OCI-LY1 (cell line): ENCODE measurements around the gene HS3ST3B1.

ENCODE experiments used
- H2AFZ ChIP-seq: fragments of 200-600 bp; sonication (generic), shearing (Covaris generic); 2 replicates; pipeline ENCODE4 v1.6.0; 2014; ENCODE audit warnings: antibody characterized with exemption, mild to moderate bottlenecking, low read length
- H3F3A ChIP-seq: fragments of 200-600 bp; sonication (generic), shearing (Covaris generic); 2 replicates; pipeline ENCODE4 v1.6.0; 2014; ENCODE audit warnings: mild to moderate bottlenecking, antibody characterized with exemption, low read length, moderate library complexity; ENCODE audit not compliant: insufficient read depth
- H3K27ac ChIP-seq: fragments of 200-600 bp; sonication (generic); 2 replicates; pipeline ENCODE4 v1.5.1; 2014; ENCODE audit warnings: low read length, mixed run types, mild to moderate bottlenecking, low read depth; ENCODE audit not compliant: poor library complexity, severe bottlenecking
- H3K27me3 ChIP-seq: fragments of 200-600 bp; sonication (generic); 2 replicates; pipeline ENCODE4 v1.6.0; 2014; ENCODE audit warnings: antibody characterized with exemption, mild to moderate bottlenecking, low read length, moderate library complexity; ENCODE audit not compliant: insufficient read depth
- H3K36me3 ChIP-seq: fragments of 200-600 bp; sonication (generic); 2 replicates; pipeline ENCODE4 v1.6.1; 2014; ENCODE audit warnings: mild to moderate bottlenecking, antibody characterized with exemption, low read length, moderate library complexity, mixed read lengths; ENCODE audit not compliant: insufficient read depth
- H3K4me1 ChIP-seq: fragments of 200-600 bp; sonication (generic); 2 replicates; pipeline ENCODE4 v1.5.1; 2014; ENCODE audit warnings: mild to moderate bottlenecking, low read length, moderate library complexity; ENCODE audit not compliant: insufficient read depth, severe bottlenecking
- H3K4me2 ChIP-seq: fragments of 200-600 bp; sonication (generic), shearing (Covaris generic); 2 replicates; pipeline ENCODE4 v1.6.1; 2014; ENCODE audit warnings: low read length
- H3K4me3 ChIP-seq: fragments of 200-600 bp; sonication (generic); 2 replicates; pipeline ENCODE4 v1.5.1; 2014; ENCODE audit warnings: low read length, low read depth, mild to moderate bottlenecking, mixed read lengths; ENCODE audit not compliant: poor library complexity, severe bottlenecking
- H3K79me2 ChIP-seq: fragments of 200-600 bp; shearing (Covaris generic); 2 replicates; pipeline ENCODE4 v1.6.1; 2016; ENCODE audit warnings: mixed run types, low read length, mixed read lengths; ENCODE audit not compliant: insufficient read depth
- H3K9ac ChIP-seq: fragments of 200-600 bp; sonication (generic), shearing (Covaris generic); 2 replicates; pipeline ENCODE4 v1.6.1; 2014; ENCODE audit warnings: mild to moderate bottlenecking, low read length, mixed read lengths
- H3K9me2 ChIP-seq: fragments of 200-600 bp; sonication (generic), shearing (Covaris generic); 2 replicates; pipeline ENCODE4 v1.6.1; 2014; ENCODE audit warnings: low read depth, mild to moderate bottlenecking, low read length, mixed read lengths
- H3K9me3 ChIP-seq: fragments of 200-600 bp; shearing (Covaris generic); 2 replicates; pipeline ENCODE4 v1.6.1; 2014; ENCODE audit warnings: low read length, mixed read lengths
- H4K20me1 ChIP-seq: fragments of 200-600 bp; sonication (generic), shearing (Covaris generic); 2 replicates; pipeline ENCODE4 v1.6.0; 2016; ENCODE audit warnings: mild to moderate bottlenecking, low read length; ENCODE audit not compliant: insufficient read depth
- CTCF ChIP-seq: fragments of 200-600 bp; sonication (generic), shearing (Covaris generic); IDR thresholded peaks from 2 replicates; pipeline ENCODE4 v1.5.1; 2017; ENCODE audit warnings: mild to moderate bottlenecking, antibody characterized with exemption, low read length, moderate library complexity, mixed read lengths
- EZH2 ChIP-seq: fragments of 200-600 bp; sonication (generic), shearing (Covaris generic); IDR thresholded peaks from 2 replicates; pipeline ENCODE4 v1.8.0; 2017; ENCODE audit warnings: borderline replicate concordance, mixed run types, mild to moderate bottlenecking, antibody characterized with exemption, low read length, moderate library complexity, mixed read lengths

Gene HS3ST3B1

GRCh38 chr17:14381606-14382005 lies 80.7 kb downstream of the HS3ST3B1 start:
- Histone ChIP-seq H3K27ac (no peak overlapping the region), H3K79me2 (no peaks in the 10 kb centered on the region), H2AFZ (no peak overlapping the region), H3K9ac (no peak overlapping the region), H3K4me1 (no peaks in the 10 kb centered on the region), H3K4me2 (no peak overlapping the region), H4K20me1 (no peaks in the 10 kb centered on the region), H3K27me3 (no peaks in the 10 kb centered on the region), H3K4me3 (no peak overlapping the region), H3F3A (no peaks in the 10 kb centered on the region), H3K36me3 (no peaks in the 10 kb centered on the region), H3K9me2 (no peaks in the 10 kb centered on the region), H3K9me3 (no peaks in the 10 kb centered on the region)
- TF ChIP-seq EZH2 (no peak), CTCF (no peak)

GRCh38 chr17:14387036-14387435 lies 86.2 kb downstream of the HS3ST3B1 start:
- Histone ChIP-seq H3K36me3 (no peaks in the 10 kb centered on the region), H3K9ac (no peak overlapping the region), H3K4me3 (no peak overlapping the region), H3K9me2 (no peaks in the 10 kb centered on the region), H4K20me1 (no peaks in the 10 kb centered on the region), H3K4me1 (no peaks in the 10 kb centered on the region), H3K27ac (no peak overlapping the region), H3K4me2 (no peak overlapping the region), H3K9me3 (no peaks in the 10 kb centered on the region), H2AFZ (no peak overlapping the region), H3K27me3 (no peaks in the 10 kb centered on the region), H3K79me2 (no peaks in the 10 kb centered on the region), H3F3A (no peaks in the 10 kb centered on the region)
- TF ChIP-seq CTCF: no peak
- no peak for TF ChIP-seq EZH2

- H4K20me1 ChIP-seq: no peaks in the 10 kb centered on the region
- H3K9me3 ChIP-seq: no peaks in the 10 kb centered on the region
- no peaks in the 10 kb centered on the region for H3K27me3 ChIP-seq
- no peaks in the 10 kb centered on the region for H3K9me2 ChIP-seq
- no peak overlapping the region for H3K9ac ChIP-seq
- no peak overlapping the region for H2AFZ ChIP-seq
- no peaks in the 10 kb centered on the region for H3F3A ChIP-seq
- H3K4me1 ChIP-seq: no peaks in the 10 kb centered on the region
- no peak overlapping the region for H3K4me2 ChIP-seq
- H3K79me2 ChIP-seq: no peaks in the 10 kb centered on the region
- H3K27ac ChIP-seq: no peak overlapping the region
- TF ChIP-seq EZH2 (no peak), CTCF (no peak)
- no peaks in the 10 kb centered on the region for H3K36me3 ChIP-seq
- no peak overlapping the region for H3K4me3 ChIP-seq
These were observed 88.8 kb downstream of the HS3ST3B1 start for GRCh38 chr17:14389681-14390080.
